SU-DHL-6 (cell line): Measurements from ENCODE around the gene CLCN1.

Experiments
- H2AFZ ChIP-seq: fragments of 200-600 bp; sonication (generic); 2 replicates; pipeline ENCODE4 v1.6.1; 2014; ENCODE audit warnings: low read depth, mild to moderate bottlenecking, moderate library complexity, mixed read lengths, antibody characterized with exemption, low read length; ENCODE audit not compliant: severe bottlenecking
- H3F3A ChIP-seq: fragments of 200-600 bp; shearing (Covaris generic); 2 replicates; pipeline ENCODE4 v1.6.0; 2016; ENCODE audit warnings: antibody characterized with exemption, mild to moderate bottlenecking; ENCODE audit not compliant: insufficient read depth
- H3K27ac ChIP-seq: fragments of 200-600 bp; sonication (generic); 2 replicates; pipeline ENCODE4 v1.5.1; 2016; ENCODE audit warnings: low read depth, mild to moderate bottlenecking, low read length, moderate library complexity, mixed read lengths
- H3K27me3 ChIP-seq: fragments of 200-600 bp; sonication (generic), shearing (Covaris generic); 2 replicates; pipeline ENCODE4 v1.6.0; 2014; ENCODE audit warnings: mild to moderate bottlenecking, low read length
- H3K36me3 ChIP-seq: fragments of 200-600 bp; sonication (generic); 2 replicates; pipeline ENCODE4 v1.6.1; 2014; ENCODE audit warnings: mild to moderate bottlenecking, low read length, mixed read lengths
- H3K4me2 ChIP-seq: fragments of 300-600, 200-600 bp; shearing (Covaris generic), sonication (generic); 2 replicates; pipeline ENCODE4 v1.6.0; 2014; ENCODE audit warnings: low read length, low read depth, mild to moderate bottlenecking; ENCODE audit not compliant: poor library complexity, severe bottlenecking
- H3K4me3 ChIP-seq: fragments of 200-600 bp; sonication (generic); 2 replicates; pipeline ENCODE4 v1.5.1; 2014; ENCODE audit warnings: antibody characterized with exemption, low read length, mild to moderate bottlenecking, mixed read lengths; ENCODE audit not compliant: insufficient read depth, poor library complexity, severe bottlenecking
- H3K79me2 ChIP-seq: fragments of 200-600 bp; sonication (generic); 2 replicates; pipeline ENCODE4 v1.6.1; 2014; ENCODE audit warnings: mild to moderate bottlenecking, low read length, moderate library complexity; ENCODE audit not compliant: insufficient read depth
- H3K9ac ChIP-seq: fragments of 200-600 bp; sonication (generic); 2 replicates; pipeline ENCODE4 v1.7.0; 2014; ENCODE audit warnings: mild to moderate bottlenecking, low read length
- H3K9me2 ChIP-seq: fragments of 200-600 bp; sonication (generic); replicated peaks from 2 replicates; pipeline ENCODE4 v1.6.1; 2014; ENCODE audit warnings: low read length; ENCODE audit not compliant: insufficient read depth
- H3K9me3 ChIP-seq: fragments of 200-600 bp; sonication (generic); 2 replicates; pipeline ENCODE4 v1.6.1; 2014; ENCODE audit warnings: low read length, mixed read lengths; ENCODE audit not compliant: insufficient read depth
- H4K20me1 ChIP-seq: fragments of 200-600 bp; sonication (generic); 2 replicates; pipeline ENCODE4 v1.6.1; 2014; ENCODE audit warnings: low read depth, mild to moderate bottlenecking, antibody characterized with exemption, low read length, moderate library complexity, mixed read lengths
- CTCF ChIP-seq: fragments of 200-600 bp; sonication (generic); IDR thresholded peaks from one replicate; pipeline ENCODE4 v1.5.1; 2017; ENCODE audit warnings: antibody characterized with exemption, mild to moderate bottlenecking, low read length, moderate library complexity; ENCODE audit not compliant: insufficient read depth, poor library complexity, severe bottlenecking
- EZH2phosphoT487 ChIP-seq: fragments of 200-600 bp; sonication (generic), shearing (Covaris generic); conservative IDR thresholded peaks from 2 replicates; pipeline ENCODE4 v1.6.1; 2018; ENCODE audit warnings: mild to moderate bottlenecking, antibody characterized with exemption, low read length, moderate library complexity, mixed read lengths

The CLCN1 gene

GRCh38 chr7:143316492-143316891, 581 bp downstream of the CLCN1 start:
- H3K9me2 ChIP-seq: no peaks in the 10 kb centered on the region
- TF ChIP-seq EZH2phosphoT487 (no peak), CTCF (no peak)
- H2AFZ ChIP-seq: no peak overlapping the region
- no peak overlapping the region for H3K9ac ChIP-seq
- no peak overlapping the region for H3K27ac ChIP-seq
- H4K20me1 ChIP-seq: no peaks in the 10 kb centered on the region
- H3K4me2 ChIP-seq: no peak overlapping the region
- no peaks in the 10 kb centered on the region for H3K27me3 ChIP-seq
- no peaks in the 10 kb centered on the region for H3K79me2 ChIP-seq
- 0 out of 2 replicates have a peak, but pooled peaks cover 3% of the 10 kb centered on the region for H3F3A ChIP-seq
- H3K36me3 ChIP-seq: no peaks in the 10 kb centered on the region
- no peaks in the 10 kb centered on the region for H3K9me3 ChIP-seq
- H3K4me3 ChIP-seq: no peak overlapping the region

DNA sequence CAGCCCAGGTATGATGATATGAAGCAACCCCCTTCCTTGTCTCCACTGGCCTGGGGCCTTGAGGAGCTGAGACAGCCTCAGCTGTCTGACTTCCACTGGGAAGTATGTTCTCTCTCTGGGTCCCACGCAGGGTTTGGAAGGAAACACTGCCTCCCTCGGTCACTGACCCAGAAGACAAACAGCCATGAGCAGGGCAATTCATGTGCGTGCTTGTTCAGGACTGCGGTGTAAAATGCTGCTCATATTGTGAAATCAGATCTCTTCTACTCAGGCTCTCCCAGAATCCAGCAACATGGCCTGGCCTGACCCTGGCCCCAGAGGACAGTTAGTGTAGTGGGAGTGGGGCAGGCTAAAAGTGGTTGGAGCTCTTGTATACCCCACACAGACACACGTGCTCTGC, 2.8 kb downstream of the CLCN1 start:
- Histone ChIP-seq H3K4me3 (no peak overlapping the region), H3F3A (no peaks in the 10 kb centered on the region), H3K36me3 (no peaks in the 10 kb centered on the region), H4K20me1 (no peaks in the 10 kb centered on the region), H2AFZ (no peak overlapping the region), H3K4me2 (no peak overlapping the region), H3K9me2 (no peaks in the 10 kb centered on the region), H3K27ac (no peak overlapping the region), H3K79me2 (no peaks in the 10 kb centered on the region), H3K9ac (no peak overlapping the region), H3K9me3 (no peaks in the 10 kb centered on the region), H3K27me3 (no peaks in the 10 kb centered on the region)
- TF ChIP-seq EZH2phosphoT487 (no peak), CTCF (no peak)

- Histone ChIP-seq H3K4me3 (no peak overlapping the region), H3K27me3 (no peaks in the 10 kb centered on the region), H3K9me2 (no peaks in the 10 kb centered on the region), H3K79me2 (no peaks in the 10 kb centered on the region), H3K36me3 (no peaks in the 10 kb centered on the region), H2AFZ (no peak overlapping the region), H3F3A (no peaks in the 10 kb centered on the region), H3K9ac (no peak overlapping the region), H4K20me1 (no peaks in the 10 kb centered on the region), H3K4me2 (no peak overlapping the region), H3K27ac (no peak overlapping the region), H3K9me3 (no peaks in the 10 kb centered on the region)
- TF ChIP-seq CTCF: no peak
These were observed 4.7 kb downstream of the CLCN1 start for GRCh38 chr7:143320620-143321019.

- no peak overlapping the region for H3K27ac ChIP-seq
- TF ChIP-seq EZH2phosphoT487 (no peak), CTCF (no peak)
These were observed 5.3 kb downstream of the CLCN1 start for GRCh38 chr7:143321242-143321641.

More at GRCh38 chr7:143321242-143321641, 5.3 kb downstream of the CLCN1 start:
- Histone ChIP-seq H3K4me3 (no peak overlapping the region), H4K20me1 (no peaks in the 10 kb centered on the region), H3F3A (no peaks in the 10 kb centered on the region), H3K9me2 (no peaks in the 10 kb centered on the region), H3K27me3 (no peaks in the 10 kb centered on the region), H2AFZ (no peak overlapping the region), H3K4me2 (no peak overlapping the region), H3K9ac (no peak overlapping the region), H3K36me3 (no peaks in the 10 kb centered on the region), H3K9me3 (no peaks in the 10 kb centered on the region), H3K79me2 (no peaks in the 10 kb centered on the region)
